Transverse colon (tissue), 4 donors: ENCODE data around the gene TNK2. TPM values are rescaled to one million over a fixed set of nuclear protein-coding genes. Genes with fewer than 3 reads are reported as not detected.

Source experiments
- DNase-seq: peaks from one replicate; pipeline ENCODE4 v3.0.0-alpha.2; 2019
- H3K27ac ChIP-seq, 4 donors: fragments of 200-600 bp; sonication (generic); 2 replicates each; pipeline ENCODE4 v1.5.1; 2016 to 2018; ENCODE audit warnings: inconsistent platforms in 4 of 4
- H3K27me3 ChIP-seq: fragments of 200-600 bp; sonication (generic); 2 replicates; pipeline ENCODE4 v1.5.1; 2017; ENCODE audit warnings: inconsistent platforms
- H3K36me3 ChIP-seq, 4 donors: fragments of 200-600 bp; sonication (generic); 2 replicates each; pipeline ENCODE4 v1.5.1; 2017 to 2019; ENCODE audit warnings: inconsistent platforms in 4 of 4
- H3K4me1 ChIP-seq, 4 donors: fragments of 200-600 bp; sonication (generic); 2 replicates each; pipeline ENCODE4 v1.5.1; 2017 to 2020; ENCODE audit warnings: inconsistent platforms in 4 of 4
- H3K4me3 ChIP-seq, 4 donors: fragments of 200-600 bp; sonication (generic); 1 replicate in 1 of 4; 2 replicates in 3 of 4; pipeline versions ENCODE4 v1.5.1 to v1.6.1; 2017 to 2019; ENCODE audit warnings: inconsistent platforms in 4 of 4
- H3K9me3 ChIP-seq, 2 donors: fragments of 200-600 bp; sonication (generic); 2 replicates each; pipeline ENCODE4 v1.5.1; 2017 to 2019; ENCODE audit warnings: inconsistent platforms in 2 of 2
- EP300 ChIP-seq: sonication (generic); formaldehyde crosslinking; IDR thresholded peaks from one replicate; pipeline ENCODE4 v1.6.1; 2017; ENCODE audit warnings: antibody characterized with exemption, low read depth
- POLR2A ChIP-seq: fragments of 450-650 bp; IDR thresholded peaks from one replicate; pipeline ENCODE4 v1.6.1; 2016; ENCODE audit warnings: antibody characterized with exemption, mild to moderate bottlenecking, moderate library complexity
- POLR2AphosphoS5 ChIP-seq, 3 donors: sonication (generic); formaldehyde crosslinking; IDR thresholded peaks; one replicate each; pipeline ENCODE4 v1.6.1; 2016; ENCODE audit warnings: antibody characterized with exemption in 3 of 3
- WGBS, 2 donors: methylation state at CpG; one replicate each; pipeline ENCODE4 v1.1.5; 2018; ENCODE audit warnings: low coverage in 1 of 2; 5-methylcytosine and 5-hydroxymethylcytosine counted together
- in situ Hi-C, 4 donors: fragments of 200-750 bp; cut with MboI; loops; one replicate each; pipeline versions ENCODE4 v1.15.0 to v1.15.1; 2017; ENCODE audit warnings: low sequenced_read_pairs in 3 of 4, low pct_ligation_motif_present in 1 of 4, low pct_unique_long_range_greater_than_20kb in 1 of 4
- intact Hi-C: fragments of 100-400 bp; cut with DNase I; formaldehyde crosslinking; loops from one replicate; pipeline ENCODE4 v1.15.1; 2023; ENCODE audit warnings: low total_unique reads
- total RNA-seq, 4 donors: library from RNA; depleted of rRNA; stranded (reverse); fragments of >200 nt; gene quantifications; one replicate each; pipeline ENCODE4 v1.1.0, GENCODE V29; 2016
- TF ChIP-seq, protein P1 (sequence below), 5 experiments: fragments of 200-600 bp in 3 of 5; fragments of 450-650 bp in 2 of 5; sonication (generic) in 3 of 5; IDR thresholded peaks; 1 replicate in 2 of 5; 2 replicates in 3 of 5; pipeline ENCODE4 v1.5.1; 2016 to 2017; ENCODE audit warnings: antibody characterized with exemption in 5 of 5, inconsistent platforms in 3 of 5, mild to moderate bottlenecking in 2 of 5, moderate library complexity in 1 of 5

TNK2 gene
- total RNA-seq, 4 donors from 2014 or later = 19.1 to 74.1 (median 21.3) TPM

DNA sequence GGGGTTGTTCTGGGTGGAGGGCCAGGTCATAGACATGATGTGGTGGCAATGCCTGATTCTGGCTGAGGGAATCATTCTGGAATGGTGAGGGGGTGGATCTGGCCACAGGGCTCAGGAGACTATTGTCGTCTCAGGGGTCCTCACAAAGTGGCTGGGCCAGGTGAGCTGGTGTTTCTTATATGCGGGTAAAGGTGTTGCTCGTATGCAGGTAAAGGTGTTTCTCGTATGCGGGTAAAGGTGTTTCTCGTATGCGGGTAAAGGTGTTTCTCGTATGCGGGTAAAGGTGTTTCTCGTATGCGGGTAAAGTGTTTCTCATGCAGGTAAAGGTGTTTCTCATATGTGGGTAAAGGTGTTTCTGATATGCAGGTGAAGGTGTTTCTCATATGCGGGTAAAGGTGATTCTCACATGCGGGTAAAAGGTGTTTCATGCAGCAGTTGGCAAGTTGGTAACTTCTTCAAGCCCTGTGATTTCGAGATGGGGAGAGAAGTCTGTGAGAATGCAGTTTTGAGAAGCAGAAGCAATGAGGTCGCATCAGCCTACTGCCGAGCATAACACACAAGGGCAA is 86.1 kb downstream of the TNK2 start:
- 88% methylated on average over 5 to 16 of the region's 16 CpGs for WGBS, 2 donors

DNA sequence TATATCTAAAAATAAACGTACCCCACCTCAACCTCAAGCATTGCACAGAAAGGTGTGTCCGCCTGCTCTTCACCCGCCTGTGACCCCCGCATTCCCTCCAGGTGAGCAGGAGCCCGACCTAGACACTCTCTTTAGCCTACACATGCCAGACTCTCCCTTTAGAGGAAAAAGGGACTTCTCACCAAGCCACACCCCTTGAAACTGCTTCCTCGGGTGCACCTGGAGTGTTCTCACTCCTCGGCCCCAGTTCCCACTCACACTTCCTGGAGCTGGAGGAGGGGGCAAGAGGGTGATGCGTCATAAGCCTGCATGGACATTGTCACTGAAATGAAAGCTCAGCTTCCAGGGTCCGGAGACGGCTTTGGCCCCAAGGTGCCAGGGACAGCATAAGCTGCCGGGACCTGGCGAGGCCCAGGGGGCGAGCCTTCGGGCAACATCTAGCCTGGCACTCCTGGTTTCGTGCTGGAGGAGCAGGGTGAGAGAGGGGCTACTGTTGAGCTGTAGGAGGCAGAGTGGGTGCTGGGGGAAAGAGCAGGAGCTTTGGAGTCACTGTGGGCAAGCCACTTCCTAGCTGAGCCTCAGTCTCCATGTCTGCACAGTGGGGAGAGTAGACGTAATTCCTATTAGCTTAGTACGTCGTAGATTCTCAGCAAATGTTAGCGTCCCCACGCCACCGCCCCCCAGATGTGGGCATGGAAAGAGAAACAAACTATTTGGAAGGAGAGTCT is 86.8 kb downstream of the TNK2 start:
- Histone ChIP-seq H3K36me3 (no peaks in the 10 kb centered on the region), H3K4me1 (peaks cover 0 to 12% (median 11%) of the 10 kb centered on the region in 4 donors), H3K9me3 (no peaks in the 10 kb centered on the region), H3K27ac (no peak overlapping the region), H3K27me3 (peaks cover 5% of the 10 kb centered on the region), H3K4me3 (no peak overlapping the region)
- intact Hi-C loops (no loop called here), in situ Hi-C loops (no loop called here)
- 67 to 80% methylated on average over 2 to 21 of the region's 21 CpGs for WGBS, 2 donors
- no peak for DNase-seq
- TF ChIP-seq POLR2AphosphoS5 (IDR thresholded peaks at IDR 0.05) (no peak), POLR2A (no peak)

More for the DNA sequence above, 86.1 kb downstream of the TNK2 start:
- Histone ChIP-seq H3K36me3 (no peaks in the 10 kb centered on the region), H3K27me3 (peaks cover 5% of the 10 kb centered on the region), H3K4me3 (no peak overlapping the region), H3K9me3 (no peaks in the 10 kb centered on the region), H3K4me1 (peaks cover 0 to 12% (median 11%) of the 10 kb centered on the region in 4 donors), H3K27ac (no peak overlapping the region)
- intact Hi-C loops (no loop called here), in situ Hi-C loops (no loop called here)
- TF ChIP-seq, protein P1, sequence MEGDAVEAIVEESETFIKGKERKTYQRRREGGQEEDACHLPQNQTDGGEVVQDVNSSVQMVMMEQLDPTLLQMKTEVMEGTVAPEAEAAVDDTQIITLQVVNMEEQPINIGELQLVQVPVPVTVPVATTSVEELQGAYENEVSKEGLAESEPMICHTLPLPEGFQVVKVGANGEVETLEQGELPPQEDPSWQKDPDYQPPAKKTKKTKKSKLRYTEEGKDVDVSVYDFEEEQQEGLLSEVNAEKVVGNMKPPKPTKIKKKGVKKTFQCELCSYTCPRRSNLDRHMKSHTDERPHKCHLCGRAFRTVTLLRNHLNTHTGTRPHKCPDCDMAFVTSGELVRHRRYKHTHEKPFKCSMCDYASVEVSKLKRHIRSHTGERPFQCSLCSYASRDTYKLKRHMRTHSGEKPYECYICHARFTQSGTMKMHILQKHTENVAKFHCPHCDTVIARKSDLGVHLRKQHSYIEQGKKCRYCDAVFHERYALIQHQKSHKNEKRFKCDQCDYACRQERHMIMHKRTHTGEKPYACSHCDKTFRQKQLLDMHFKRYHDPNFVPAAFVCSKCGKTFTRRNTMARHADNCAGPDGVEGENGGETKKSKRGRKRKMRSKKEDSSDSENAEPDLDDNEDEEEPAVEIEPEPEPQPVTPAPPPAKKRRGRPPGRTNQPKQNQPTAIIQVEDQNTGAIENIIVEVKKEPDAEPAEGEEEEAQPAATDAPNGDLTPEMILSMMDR (IDR thresholded peaks at IDR 0.05) = no peak
- no peak for TF ChIP-seq POLR2A
- DNase-seq = no peak

- Histone ChIP-seq H3K9me3 (no peaks in the 10 kb centered on the region), H3K36me3 (no peaks in the 10 kb centered on the region), H3K4me1 (peaks cover 0 to 12% (median 11%) of the 10 kb centered on the region in 4 donors), H3K27ac (no peak overlapping the region), H3K4me3 (no peak overlapping the region), H3K27me3 (peaks cover 5% of the 10 kb centered on the region)
- in situ Hi-C loops = no loop called here
- WGBS, 2 donors = 68% methylated on average over 5 of the region's 5 CpGs; no CpG with 5 or more reads in 1 of the 2 donors
- DNase-seq = no peak
- intact Hi-C loops = no loop called here
- TF ChIP-seq POLR2AphosphoS5 (IDR thresholded peaks at IDR 0.05) (no peak), EP300 (no peak), POLR2A (no peak)
- TF ChIP-seq, protein P1 (IDR thresholded peaks at IDR 0.05) = no peak
Measured at GRCh38 chr3:195820901-195821300, 87.5 kb downstream of the TNK2 start.

GRCh38 chr3:195820186-195820585 is 88.2 kb downstream of the TNK2 start:
- intact Hi-C loops (no loop called here), in situ Hi-C loops (no loop called here)
- no peak for DNase-seq
- Histone ChIP-seq H3K27ac (no peak overlapping the region), H3K36me3 (no peaks in the 10 kb centered on the region), H3K4me3 (no peak overlapping the region), H3K27me3 (peaks cover 5% of the 10 kb centered on the region), H3K4me1 (peaks cover 0 to 12% (median 11%) of the 10 kb centered on the region in 4 donors), H3K9me3 (no peaks in the 10 kb centered on the region)
- TF ChIP-seq POLR2A = no peak
- TF ChIP-seq POLR2AphosphoS5 (IDR thresholded peaks at IDR 0.05) = no peak
- TF ChIP-seq, protein P1 (IDR thresholded peaks at IDR 0.05) = no peak
- TF ChIP-seq EP300 = no peak
- WGBS, 2 donors = 77% methylated on average over 8 of the region's 8 CpGs; no CpG with 5 or more reads in 1 of the 2 donors
